ENCODE data around the gene ELP2. TPM values are rescaled to one million over a fixed set of nuclear protein-coding genes. Genes with fewer than 3 reads are reported as not detected.

ELP2 gene
- total RNA-seq, 4 donors from 2014 or later: 58.6 to 197 (median 73.2) TPM

GRCh38 chr18:36152781-36153180 lies 23.1 kb downstream of the ELP2 start:
- Histone ChIP-seq H3K27ac (no peak overlapping the region), H3K36me3 (peaks cover 96% of the 10 kb centered on the region), H3K27me3 (no peaks in the 10 kb centered on the region), H3K4me3 (no peak overlapping the region), H3K9me3 (no peaks in the 10 kb centered on the region), H3K4me1 (no peaks in the 10 kb centered on the region)
- TF ChIP-seq CTCF (IDR thresholded peaks at IDR 0.05) (no peak), POLR2AphosphoS5 (IDR thresholded peaks at IDR 0.05) (no peak)
- WGBS: 95% methylated on average over 1 of the region's 1 CpG
- no peak for DNase-seq (ENCODE audit: low spot score in 2 of 2)

DNA sequence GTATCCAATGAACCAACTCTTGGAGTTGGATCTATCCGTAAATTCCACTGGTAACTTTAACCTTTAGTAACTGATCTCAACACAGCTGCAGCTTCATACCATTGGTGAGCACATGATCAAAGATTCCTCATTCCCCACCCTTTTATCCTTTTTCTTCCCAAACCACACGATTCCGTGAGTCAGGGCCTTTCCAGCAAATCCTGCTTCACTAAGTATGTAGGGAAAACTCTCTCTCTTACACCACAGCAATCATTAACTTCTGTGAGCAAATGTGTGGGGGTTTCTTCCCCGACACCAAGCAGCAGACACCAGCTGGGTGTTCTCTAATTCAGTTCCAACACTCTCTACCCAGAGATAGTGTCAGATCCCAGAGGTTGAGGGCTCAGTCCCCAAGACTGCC lies 23.5 kb downstream of the ELP2 start:
- no peaks in the 10 kb centered on the region for H3K27me3 ChIP-seq
- H3K36me3 ChIP-seq: peaks cover 96% of the 10 kb centered on the region
- H3K9me3 ChIP-seq: no peaks in the 10 kb centered on the region
- H3K4me3 ChIP-seq: no peak overlapping the region
- TF ChIP-seq POLR2A (IDR thresholded peaks at IDR 0.05) (no peak), EP300 (IDR thresholded peaks at IDR 0.05) (no peak), POLR2AphosphoS5 (IDR thresholded peaks at IDR 0.05) (no peak), CTCF (IDR thresholded peaks at IDR 0.05) (no peak)
- 75% methylated on average over 4 of the region's 4 CpGs for WGBS
- H3K4me1 ChIP-seq: no peaks in the 10 kb centered on the region
- no peak overlapping the region for H3K27ac ChIP-seq
- no peak for DNase-seq (ENCODE audit: low spot score in 2 of 2)

- Histone ChIP-seq H3K4me3 (no peak overlapping the region), H3K36me3 (peaks cover 96% of the 10 kb centered on the region), H3K27ac (no peak overlapping the region), H3K4me1 (no peaks in the 10 kb centered on the region), H3K9me3 (no peaks in the 10 kb centered on the region), H3K27me3 (no peaks in the 10 kb centered on the region)
- 83% methylated on average over 2 of the region's 2 CpGs for WGBS
- DNase-seq (ENCODE audit: low spot score in 2 of 2): no peak
- TF ChIP-seq POLR2A (IDR thresholded peaks at IDR 0.05) (no peak), CTCF (IDR thresholded peaks at IDR 0.05) (no peak), POLR2AphosphoS5 (IDR thresholded peaks at IDR 0.05) (no peak), EP300 (IDR thresholded peaks at IDR 0.05) (no peak)
These were observed 24.1 kb downstream of the ELP2 start for GRCh38 chr18:36153771-36154170.

GRCh38 chr18:36155851-36156757 lies 26.4 kb downstream of the ELP2 start:
- no peak overlapping the region for H3K4me3 ChIP-seq
- WGBS: 91% methylated on average over 7 of the region's 7 CpGs
- no peaks in the 10 kb centered on the region for H3K27me3 ChIP-seq
- TF ChIP-seq POLR2A (IDR thresholded peaks at IDR 0.05) (no peak), CTCF (IDR thresholded peaks at IDR 0.05) (no peak), POLR2AphosphoS5 (IDR thresholded peaks at IDR 0.05) (no peak), EP300 (IDR thresholded peaks at IDR 0.05) (no peak)
- H3K36me3 ChIP-seq: peaks cover 97% of the 10 kb centered on the region
- H3K27ac ChIP-seq: no peak overlapping the region
- H3K4me1 ChIP-seq: no peaks in the 10 kb centered on the region
- no peak for DNase-seq (ENCODE audit: low spot score in 2 of 2)
- H3K9me3 ChIP-seq: no peaks in the 10 kb centered on the region

GRCh38 chr18:36157441-36157840 lies 27.7 kb downstream of the ELP2 start:
- no peak overlapping the region for H3K27ac ChIP-seq
- no peaks in the 10 kb centered on the region for H3K9me3 ChIP-seq

More at GRCh38 chr18:36157441-36157840, 27.7 kb downstream of the ELP2 start:
- Histone ChIP-seq H3K27me3 (no peaks in the 10 kb centered on the region), H3K4me3 (no peak overlapping the region), H3K36me3 (peaks cover 97% of the 10 kb centered on the region), H3K4me1 (no peaks in the 10 kb centered on the region)
- DNase-seq (ENCODE audit: low spot score in 2 of 2): no peak
- no peak for TF ChIP-seq POLR2AphosphoS5 (IDR thresholded peaks at IDR 0.05)
- TF ChIP-seq POLR2A (IDR thresholded peaks at IDR 0.05): no peak
- TF ChIP-seq CTCF (IDR thresholded peaks at IDR 0.05): no peak
- no peak for TF ChIP-seq EP300 (IDR thresholded peaks at IDR 0.05)

All from suprapubic skin (tissue), 4 donors.